K562 (cell line): ENCODE measurements around the gene HEPACAM. TPM values are rescaled to one million over a fixed set of nuclear protein-coding genes. Genes with fewer than 3 reads are reported as not detected.

Experiments
- AFF4 ChIP-seq: sonication (generic); formaldehyde crosslinking; IDR thresholded peaks from 2 replicates; pipeline ENCODE4 v1.8.0; 2023; ENCODE audit warnings: mild to moderate bottlenecking, missing genetic modification reagents
- BRD4 ChIP-seq: fragments of 200-600 bp; sonication (generic); IDR thresholded peaks from 2 replicates; pipeline ENCODE4 v1.6.1; 2017; ENCODE audit warnings: inconsistent platforms
- CEBPG ChIP-seq, 3 experiments: fragments of 200-800 bp in 1 of 3; sonication (Bioruptor generic) in 1 of 3; sonication (generic) in 1 of 3; formaldehyde crosslinking in 1 of 3; IDR thresholded peaks in 2 of 3; conservative IDR thresholded peaks in 1 of 3; 2 replicates each; pipeline versions ENCODE4 v1.6.1 to v1.8.0; 2016 to 2022; ENCODE audit warnings: missing compliant biosample characterization in 2 of 3, missing genetic modification characterization in 2 of 3, mild to moderate bottlenecking in 1 of 3, missing genetic modification reagents in 1 of 3
- ETV1 ChIP-seq: fragments of 450-650 bp; conservative IDR thresholded peaks from 2 replicates; pipeline ENCODE4 v1.6.1; 2016; ENCODE audit warnings: missing genetic modification characterization, control low read depth, low read depth, missing compliant biosample characterization
- GTF2E2 ChIP-seq: fragments of 200-800 bp; sonication (Bioruptor generic); IDR thresholded peaks from 2 replicates; pipeline ENCODE4 v1.6.1; 2016; ENCODE audit warnings: missing genetic modification characterization, missing compliant biosample characterization
- HCFC1 ChIP-seq: IDR thresholded peaks from 2 replicates; pipeline ENCODE4 v1.6.1; 2012; ENCODE audit warnings: low read depth, low read length, improper control_type of control experiment
- KLF13 ChIP-seq: fragments of 450-650 bp; IDR thresholded peaks from 2 replicates; pipeline ENCODE4 v1.6.1; 2016; ENCODE audit warnings: missing genetic modification characterization, low read depth, mild to moderate bottlenecking, missing compliant biosample characterization, moderate library complexity, borderline replicate concordance
- MAZ ChIP-seq, 2 experiments: fragments of 450-650 bp in 1 of 2; sonication (generic) in 1 of 2; formaldehyde crosslinking; IDR thresholded peaks in 1 of 2; conservative IDR thresholded peaks in 1 of 2; 2 replicates each; pipeline versions ENCODE4 v1.4.0 to v1.5.0; 2020; ENCODE audit warnings: mild to moderate bottlenecking in 1 of 2, missing genetic modification reagents in 1 of 2
- MCM3 ChIP-seq: fragments of 450-650 bp; IDR thresholded peaks from 2 replicates; pipeline ENCODE4 v1.6.1; 2016
- MCM5 ChIP-seq: fragments of 450-650 bp; IDR thresholded peaks from 2 replicates; pipeline ENCODE4 v1.6.1; 2016; ENCODE audit warnings: low read depth
- NFIC ChIP-seq: fragments of 450-650 bp; IDR thresholded peaks from 2 replicates; pipeline ENCODE4 v1.6.1; 2017; ENCODE audit warnings: mild to moderate bottlenecking, inconsistent platforms
- RBBP5 ChIP-seq: fragments of 200-600 bp; sonication (generic); IDR thresholded peaks from 2 replicates; pipeline ENCODE4 v1.6.1; 2012; ENCODE audit warnings: borderline replicate concordance, mild to moderate bottlenecking, low read length, control low read depth, inconsistent platforms; ENCODE audit not compliant: insufficient read depth, poor library complexity, severe bottlenecking
- RBM14 ChIP-seq: fragments of 200-400 bp; formaldehyde crosslinking; IDR thresholded peaks from 2 replicates; pipeline ENCODE4 v1.6.1; 2018; ENCODE audit warnings: low read depth, mild to moderate bottlenecking, low read length, moderate library complexity, borderline replicate concordance; ENCODE audit not compliant: insufficient read depth
- RBM17 ChIP-seq: fragments of 200-400 bp; formaldehyde crosslinking; IDR thresholded peaks from 2 replicates; pipeline ENCODE4 v1.6.1; 2017; ENCODE audit warnings: low read depth, mild to moderate bottlenecking, low read length, borderline replicate concordance
- SMARCC2 ChIP-seq: fragments of 450-650 bp; IDR thresholded peaks from 2 replicates; pipeline ENCODE4 v1.6.1; 2017; ENCODE audit warnings: antibody characterized with exemption, moderate library complexity, mild to moderate bottlenecking, low read depth
- TCFL5 ChIP-seq: fragments of 250-450 bp; sonication (Bioruptor Pico); conservative IDR thresholded peaks from 2 replicates; pipeline ENCODE4 v1.6.1; 2021; ENCODE audit warnings: mild to moderate bottlenecking, moderate library complexity, matching md5 sums
- YY1 ChIP-seq, 3 experiments: IDR thresholded peaks; 2 replicates each; pipeline ENCODE4 v1.6.1; 2011; ENCODE audit warnings: low read length in 2 of 3, mild to moderate bottlenecking in 2 of 3, moderate library complexity in 2 of 3, borderline replicate concordance in 1 of 3, control low read depth in 1 of 3, low read depth in 1 of 3; ENCODE audit not compliant: insufficient read depth in 3 of 3, insufficient replicate concordance in 2 of 3, control insufficient read depth in 1 of 3, insufficient read length in 1 of 3; ENCODE audit errors: extremely low read depth in 1 of 3
- ZKSCAN1 ChIP-seq: fragments of 150-350 bp; IDR thresholded peaks from 2 replicates; pipeline ENCODE4 v1.6.1; 2016; ENCODE audit warnings: low read depth, low read length
- ZNF511 ChIP-seq: sonication (generic); formaldehyde crosslinking; IDR thresholded peaks from 2 replicates; pipeline ENCODE4 v1.8.0; 2022; ENCODE audit warnings: mild to moderate bottlenecking, missing genetic modification reagents
- polyA plus RNA-seq, 8 experiments: library from polyadenylated mRNA; depleted of rRNA in 4 of 8; stranded (reverse) in 5 of 8; unstranded in 3 of 8; fragments of >200 nt; fragmentation: Nextera tagmentation in 2 of 8; fragmentation: Illumina TruSeq in 1 of 8; extraction: Ambion mirVana in 2 of 8; extraction: Trizol in 1 of 8; gene quantifications; 2 replicates each; pipeline versions ENCODE4 v1.2.1 to v1.2.3, GENCODE V29; 2011 to 2014; ENCODE audit warnings: inconsistent platforms in 1 of 8, missing spikeins in 1 of 8
- total RNA-seq, 7 experiments: library from RNA; depleted of rRNA in 6 of 7; stranded (reverse); fragments of >200 nt in 6 of 7; fragmentation: Illumina TruSeq in 2 of 7; extraction: Trizol in 2 of 7; gene quantifications; 2 replicates each; pipeline versions ENCODE4 v1.2.1 to v1.2.3, GENCODE V29; 2011 to 2021; ENCODE audit warnings: low replicate concordance in 1 of 7

The HEPACAM gene
- total and polyA plus RNA-seq, 9 of the 15 experiments (the other 6 are each of a cell fraction or from before 2014, with no cell fraction given), result not detected

GRCh38 chr11:124953753-124954589 lies 18.1 kb upstream of the HEPACAM start, which contains the start of gene CCDC15 (continued):
- TF ChIP-seq BRD4, result no peak
- TF ChIP-seq RBM14, result no peak
- peak; percentile 65 for TF ChIP-seq RBBP5
- peak in 2 of 3 experiments; percentile 43 to 80 for TF ChIP-seq YY1 (IDR thresholded peaks at IDR 0.05; ENCODE audit: borderline replicate concordance in 1 of 3, control insufficient read depth in 1 of 3, extremely low read depth in 1 of 3, insufficient read depth in 3 of 3, insufficient read length in 1 of 3, insufficient replicate concordance in 2 of 3, low read depth in 1 of 3, low read length in 2 of 3)
- no peak for TF ChIP-seq SMARCC2
- TF ChIP-seq CEBPG (CRISPR knock-in tag; IDR thresholded peaks at IDR 0.05), result no peak; the same call in 1 of the 2 replicates
- no peak for TF ChIP-seq CEBPG (tag; conservative IDR thresholded peaks at IDR 0.05 in 1 of 2, IDR thresholded peaks at IDR 0.05 in 1 of 2)
- peak; percentile 67 for TF ChIP-seq NFIC
- peak; percentile 51 for TF ChIP-seq HCFC1
- no peak for TF ChIP-seq MCM5
- TF ChIP-seq GTF2E2 (tag), result peak; percentile 84; the same call in 1 of the 2 replicates
- peak; percentile 74 to 90 for TF ChIP-seq MAZ (CRISPR knock-in tag; conservative IDR thresholded peaks at IDR 0.05 in 1 of 2, IDR thresholded peaks at IDR 0.05 in 1 of 2)
- TF ChIP-seq ETV1 (tag), result peak; percentile 48; the same call in 1 of the 2 replicates
- TF ChIP-seq KLF13 (tag), result peak; percentile 65
- TF ChIP-seq RBM17, result no peak
- no peak for TF ChIP-seq MCM3
- no peak for TF ChIP-seq TCFL5 (CRISPR knock-in tag)
- TF ChIP-seq ZNF511, result 0 out of 2 replicates have a peak, but pooled peaks have one; percentile 57
- TF ChIP-seq AFF4 (CRISPR knock-in tag), result peak; percentile 77; the same call in 1 of the 2 replicates
- TF ChIP-seq ZKSCAN1, result no peak
